OCI-LY3 (cell line): ENCODE measurements around the gene IFT122.

ENCODE experiments used
- H2AFZ ChIP-seq: fragments of 200-600, 300-600 bp; shearing (Covaris generic); 2 replicates; pipeline ENCODE4 v1.6.0; 2014; ENCODE audit warnings: antibody characterized with exemption, low read depth, low read length
- H3K27ac ChIP-seq: fragments of 200-600, 300-600 bp; sonication (generic); 2 replicates; pipeline ENCODE4 v1.5.1; 2014; ENCODE audit warnings: mild to moderate bottlenecking, low read length, moderate library complexity, mixed read lengths
- H3K27me3 ChIP-seq: fragments of 200-600, 300-600 bp; sonication (generic); 2 replicates; pipeline ENCODE4 v1.6.1; 2014; ENCODE audit warnings: low read depth, low read length, mixed read lengths
- H3K36me3 ChIP-seq: fragments of 200-600, 300-600 bp; sonication (generic); replicated peaks from 2 replicates; pipeline ENCODE3; 2014; ENCODE audit warnings: low read depth, low read length, mixed read lengths
- H3K4me1 ChIP-seq: fragments of 300-600, 200-600 bp; sonication (generic); 2 replicates; pipeline ENCODE4 v1.6.1; 2014; ENCODE audit warnings: low read length, mixed read lengths
- H3K4me2 ChIP-seq: fragments of 200-600, 300-600 bp; sonication (generic); 2 replicates; pipeline ENCODE4 v1.6.1; 2014; ENCODE audit warnings: low read length, mixed read lengths
- H3K4me3 ChIP-seq: fragments of 300-600, 200-600 bp; sonication (generic); 2 replicates; pipeline ENCODE4 v1.5.1; 2014; ENCODE audit warnings: antibody characterized with exemption, mild to moderate bottlenecking, low read length, moderate library complexity
- H3K79me2 ChIP-seq: fragments of 300-600, 200-600 bp; shearing (Covaris generic); 2 replicates; pipeline ENCODE4 v1.6.1; 2014; ENCODE audit warnings: mild to moderate bottlenecking, low read length, mixed read lengths
- H3K9ac ChIP-seq: fragments of 300-600, 200-600 bp; shearing (Covaris generic); 2 replicates; pipeline ENCODE4 v1.6.0; 2014; ENCODE audit warnings: mild to moderate bottlenecking, low read length, moderate library complexity
- H3K9me3 ChIP-seq: fragments of 200-600, 300-600 bp; shearing (Covaris generic); 2 replicates; pipeline ENCODE4 v1.6.1; 2014; ENCODE audit warnings: low read length, mixed read lengths; ENCODE audit not compliant: insufficient read depth
- H4K20me1 ChIP-seq: fragments of 200-600, 300-600 bp; sonication (generic); 2 replicates; pipeline ENCODE4 v1.6.1; 2016; ENCODE audit warnings: low read length, mixed read lengths; ENCODE audit not compliant: insufficient read depth
- EZH2phosphoT487 ChIP-seq: fragments of 200-600 bp; shearing (Covaris generic); IDR thresholded peaks from 2 replicates; pipeline ENCODE4 v1.6.1; 2018; ENCODE audit warnings: antibody characterized with exemption, mixed run types, low read depth
- TF ChIP-seq, protein P1 (sequence below): fragments of 200-600, 300-600 bp; sonication (generic); IDR thresholded peaks from 2 replicates; pipeline ENCODE4 v1.5.1; 2014; ENCODE audit warnings: antibody characterized with exemption, low read length, low read depth

Gene IFT122

DNA sequence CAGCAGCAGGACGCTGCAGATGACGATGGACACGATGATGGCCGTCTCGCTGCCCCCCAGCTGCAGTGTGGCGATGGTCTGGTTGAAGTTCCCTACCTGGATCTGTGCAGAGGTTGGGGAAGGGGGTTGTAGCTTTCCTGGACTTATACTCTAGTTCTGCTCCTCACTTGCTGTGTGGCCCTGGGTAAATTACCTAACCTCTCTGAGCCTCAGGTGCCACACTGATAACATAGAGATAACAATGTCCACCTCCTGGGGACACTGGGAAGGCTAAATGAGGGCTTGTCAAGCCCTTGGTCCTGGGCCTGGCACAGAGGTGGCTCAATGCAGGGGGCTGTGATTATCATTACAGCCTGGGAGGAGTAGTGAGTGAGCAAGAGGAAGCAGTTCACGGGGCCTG lies 129.8 kb downstream of the IFT122 start:
- no peaks in the 10 kb centered on the region for H3K27me3 ChIP-seq
- TF ChIP-seq, protein P1, sequence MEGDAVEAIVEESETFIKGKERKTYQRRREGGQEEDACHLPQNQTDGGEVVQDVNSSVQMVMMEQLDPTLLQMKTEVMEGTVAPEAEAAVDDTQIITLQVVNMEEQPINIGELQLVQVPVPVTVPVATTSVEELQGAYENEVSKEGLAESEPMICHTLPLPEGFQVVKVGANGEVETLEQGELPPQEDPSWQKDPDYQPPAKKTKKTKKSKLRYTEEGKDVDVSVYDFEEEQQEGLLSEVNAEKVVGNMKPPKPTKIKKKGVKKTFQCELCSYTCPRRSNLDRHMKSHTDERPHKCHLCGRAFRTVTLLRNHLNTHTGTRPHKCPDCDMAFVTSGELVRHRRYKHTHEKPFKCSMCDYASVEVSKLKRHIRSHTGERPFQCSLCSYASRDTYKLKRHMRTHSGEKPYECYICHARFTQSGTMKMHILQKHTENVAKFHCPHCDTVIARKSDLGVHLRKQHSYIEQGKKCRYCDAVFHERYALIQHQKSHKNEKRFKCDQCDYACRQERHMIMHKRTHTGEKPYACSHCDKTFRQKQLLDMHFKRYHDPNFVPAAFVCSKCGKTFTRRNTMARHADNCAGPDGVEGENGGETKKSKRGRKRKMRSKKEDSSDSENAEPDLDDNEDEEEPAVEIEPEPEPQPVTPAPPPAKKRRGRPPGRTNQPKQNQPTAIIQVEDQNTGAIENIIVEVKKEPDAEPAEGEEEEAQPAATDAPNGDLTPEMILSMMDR = no peak
- TF ChIP-seq EZH2phosphoT487 = no peak
- no peaks in the 10 kb centered on the region for H3K36me3 ChIP-seq
- no peak overlapping the region for H3K9ac ChIP-seq
- H4K20me1 ChIP-seq = no peaks in the 10 kb centered on the region
- no peaks in the 10 kb centered on the region for H3K9me3 ChIP-seq
- no peaks in the 10 kb centered on the region for H3K4me1 ChIP-seq
- H3K4me3 ChIP-seq = no peak overlapping the region
- H3K79me2 ChIP-seq = no peaks in the 10 kb centered on the region
- H3K27ac ChIP-seq = no peak overlapping the region
- no peak overlapping the region for H2AFZ ChIP-seq
- H3K4me2 ChIP-seq = no peak overlapping the region
